ENCODE results near the gene ADGRG6.

The ADGRG6 gene

GRCh38 chr6:142266060-142266459 is 35.7 kb upstream of the ADGRG6 start:
- H4K8ac ChIP-seq (ENCODE audit: low read length): no peak overlapping the region
- H3K27ac ChIP-seq (ENCODE audit: low read length, poor library complexity, severe bottlenecking): no peak overlapping the region
- H3K4me3 ChIP-seq (ENCODE audit: insufficient read depth in 1 of 2, low read depth in 1 of 2, low read length in 2 of 2): no peak overlapping the region
- H2AK5ac ChIP-seq (ENCODE audit: low read length, severe bottlenecking): no peak overlapping the region
- no peak overlapping the region for H4K91ac ChIP-seq (ENCODE audit: low read length)
- H3K36me3 ChIP-seq (ENCODE audit: control insufficient read depth in 1 of 2, insufficient read depth in 2 of 2, low read depth in 1 of 2, low read length in 2 of 2): no peaks in the 10 kb centered on the region
- DNase-seq: no peak
- H3K27me3 ChIP-seq (ENCODE audit: control insufficient read depth in 1 of 2, insufficient read depth in 1 of 2, low read length in 2 of 2): no peaks in the 10 kb centered on the region
- H2BK15ac ChIP-seq (ENCODE audit: low read depth, poor library complexity, severe bottlenecking): no peak overlapping the region
- H2AFZ ChIP-seq (ENCODE audit: low read depth, low read length): no peak overlapping the region
- 84% methylated on average over 4 of the region's 4 CpGs for WGBS
- no peak overlapping the region for H2BK12ac ChIP-seq (ENCODE audit: low read length in 2 of 2)
- no peaks in the 10 kb centered on the region for H3K79me1 ChIP-seq (replicated peaks; ENCODE audit: low read length, poor library complexity, severe bottlenecking)
- H3K9me3 ChIP-seq (ENCODE audit: control insufficient read depth, low read length): no peaks in the 10 kb centered on the region
- no peak overlapping the region for H3K4me2 ChIP-seq (ENCODE audit: low read length, poor library complexity, severe bottlenecking)
- H3K23ac ChIP-seq (ENCODE audit: low read length in 2 of 2): no peak overlapping the region
- H3K4ac ChIP-seq (ENCODE audit: low read depth in 1 of 2, low read length in 2 of 2): no peak overlapping the region
- H2BK5ac ChIP-seq (ENCODE audit: low read depth, low read length, poor library complexity, severe bottlenecking): no peak overlapping the region
- H3K18ac ChIP-seq (ENCODE audit: low read depth in 1 of 2, low read length in 2 of 2): no peak overlapping the region
- H3K9ac ChIP-seq (ENCODE audit: low read length): no peak overlapping the region
- no peak overlapping the region for H2BK120ac ChIP-seq (ENCODE audit: low read depth, low read length)
- H3K4me1 ChIP-seq (ENCODE audit: control insufficient read depth, insufficient read depth, low read depth, low read length): no peaks in the 10 kb centered on the region
- H3K14ac ChIP-seq (ENCODE audit: low read length in 2 of 2): no peak overlapping the region

- Histone ChIP-seq H3K79me1 (replicated peaks; ENCODE audit: low read length, poor library complexity, severe bottlenecking) (no peaks in the 10 kb centered on the region), H4K91ac (ENCODE audit: low read length) (no peak overlapping the region), H3K9ac (ENCODE audit: low read length) (no peak overlapping the region), H2BK120ac (ENCODE audit: low read depth, low read length) (no peak overlapping the region), H3K4me3 (ENCODE audit: insufficient read depth in 1 of 2, low read depth in 1 of 2, low read length in 2 of 2) (no peak overlapping the region), H3K14ac (ENCODE audit: low read length in 2 of 2) (no peak overlapping the region), H3K9me3 (ENCODE audit: control insufficient read depth, low read length) (no peaks in the 10 kb centered on the region), H3K23ac (ENCODE audit: low read length in 2 of 2) (no peak overlapping the region), H4K8ac (ENCODE audit: low read length) (no peak overlapping the region), H3K4me1 (ENCODE audit: control insufficient read depth, insufficient read depth, low read depth, low read length) (no peaks in the 10 kb centered on the region), H2AK5ac (ENCODE audit: low read length, severe bottlenecking) (no peak overlapping the region), H3K18ac (ENCODE audit: low read depth in 1 of 2, low read length in 2 of 2) (no peak overlapping the region), H3K4ac (ENCODE audit: low read depth in 1 of 2, low read length in 2 of 2) (no peak overlapping the region), H2BK15ac (ENCODE audit: low read depth, poor library complexity, severe bottlenecking) (no peak overlapping the region), H3K27ac (ENCODE audit: low read length, poor library complexity, severe bottlenecking) (no peak overlapping the region), H3K36me3 (ENCODE audit: control insufficient read depth in 1 of 2, insufficient read depth in 2 of 2, low read depth in 1 of 2, low read length in 2 of 2) (no peaks in the 10 kb centered on the region), H2AFZ (ENCODE audit: low read depth, low read length) (no peak overlapping the region), H3K27me3 (ENCODE audit: control insufficient read depth in 1 of 2, insufficient read depth in 1 of 2, low read length in 2 of 2) (no peaks in the 10 kb centered on the region), H2BK5ac (ENCODE audit: low read depth, low read length, poor library complexity, severe bottlenecking) (no peak overlapping the region), H3K4me2 (ENCODE audit: low read length, poor library complexity, severe bottlenecking) (no peak overlapping the region), H2BK12ac (ENCODE audit: low read length in 2 of 2) (no peak overlapping the region)
- no CpG with 5 or more reads among the region's 1 CpG for WGBS
- DNase-seq: peak; percentile 48
Observed at GRCh38 chr6:142271476-142271875, 30.3 kb upstream of the ADGRG6 start.

GRCh38 chr6:142274656-142275055 is 27.2 kb upstream of the ADGRG6 start:
- no peak for DNase-seq
- no peaks in the 10 kb centered on the region for H3K36me3 ChIP-seq (ENCODE audit: control insufficient read depth in 1 of 2, insufficient read depth in 2 of 2, low read depth in 1 of 2, low read length in 2 of 2)
- no peak overlapping the region for H3K4me3 ChIP-seq (ENCODE audit: insufficient read depth in 1 of 2, low read depth in 1 of 2, low read length in 2 of 2)
- no peak overlapping the region for H2BK15ac ChIP-seq (ENCODE audit: low read depth, poor library complexity, severe bottlenecking)
- no peak overlapping the region for H4K91ac ChIP-seq (ENCODE audit: low read length)
- H2BK120ac ChIP-seq (ENCODE audit: low read depth, low read length): no peak overlapping the region
- no peak overlapping the region for H2BK5ac ChIP-seq (ENCODE audit: low read depth, low read length, poor library complexity, severe bottlenecking)
- H3K14ac ChIP-seq (ENCODE audit: low read length in 2 of 2): no peak overlapping the region
- H2AK5ac ChIP-seq (ENCODE audit: low read length, severe bottlenecking): no peak overlapping the region
- H2BK12ac ChIP-seq (ENCODE audit: low read length in 2 of 2): peak overlapping the region in 1 of 2 experiments; percentile 28
- no peaks in the 10 kb centered on the region for H3K27me3 ChIP-seq (ENCODE audit: control insufficient read depth in 1 of 2, insufficient read depth in 1 of 2, low read length in 2 of 2)
- no peaks in the 10 kb centered on the region for H3K9me3 ChIP-seq (ENCODE audit: control insufficient read depth, low read length)
- no peak overlapping the region for H3K4ac ChIP-seq (ENCODE audit: low read depth in 1 of 2, low read length in 2 of 2)
- no peak overlapping the region for H2AFZ ChIP-seq (ENCODE audit: low read depth, low read length)
- no peak overlapping the region for H3K9ac ChIP-seq (ENCODE audit: low read length)
- no peak overlapping the region for H3K27ac ChIP-seq (ENCODE audit: low read length, poor library complexity, severe bottlenecking)
- no peaks in the 10 kb centered on the region for H3K4me1 ChIP-seq (ENCODE audit: control insufficient read depth, insufficient read depth, low read depth, low read length)
- no peak overlapping the region for H4K8ac ChIP-seq (ENCODE audit: low read length)
- no peaks in the 10 kb centered on the region for H3K79me1 ChIP-seq (replicated peaks; ENCODE audit: low read length, poor library complexity, severe bottlenecking)
- no peak overlapping the region for H3K23ac ChIP-seq (ENCODE audit: low read length in 2 of 2)
- 99% methylated on average over 4 of the region's 4 CpGs for WGBS
- H3K18ac ChIP-seq (ENCODE audit: low read depth in 1 of 2, low read length in 2 of 2): no peak overlapping the region
- H3K4me2 ChIP-seq (ENCODE audit: low read length, poor library complexity, severe bottlenecking): no peak overlapping the region

- H3K14ac ChIP-seq (ENCODE audit: low read length in 2 of 2): no peak overlapping the region
- peak; percentile 80 for DNase-seq
- 16% methylated on average over 3 of the region's 5 CpGs for WGBS
- H2BK15ac ChIP-seq (ENCODE audit: low read depth, poor library complexity, severe bottlenecking): no peak overlapping the region
- no peak overlapping the region for H2AK5ac ChIP-seq (ENCODE audit: low read length, severe bottlenecking)
- no peak overlapping the region for H2BK120ac ChIP-seq (ENCODE audit: low read depth, low read length)
- peak overlapping the region in 1 of 2 experiments; percentile 28 for H2BK12ac ChIP-seq (ENCODE audit: low read length in 2 of 2)
- H3K27me3 ChIP-seq (ENCODE audit: control insufficient read depth in 1 of 2, insufficient read depth in 1 of 2, low read length in 2 of 2): no peaks in the 10 kb centered on the region
- H3K27ac ChIP-seq (ENCODE audit: low read length, poor library complexity, severe bottlenecking): peak overlapping the region; percentile 55
- no peak overlapping the region for H3K4me3 ChIP-seq (ENCODE audit: insufficient read depth in 1 of 2, low read depth in 1 of 2, low read length in 2 of 2)
- H3K18ac ChIP-seq (ENCODE audit: low read depth in 1 of 2, low read length in 2 of 2): peak overlapping the region; percentile 16 to 91
- no peaks in the 10 kb centered on the region for H3K36me3 ChIP-seq (ENCODE audit: control insufficient read depth in 1 of 2, insufficient read depth in 2 of 2, low read depth in 1 of 2, low read length in 2 of 2)
- H2AFZ ChIP-seq (ENCODE audit: low read depth, low read length): no peak overlapping the region
- no peak overlapping the region for H3K23ac ChIP-seq (ENCODE audit: low read length in 2 of 2)
- no peak overlapping the region for H4K91ac ChIP-seq (ENCODE audit: low read length)
- H3K79me1 ChIP-seq (replicated peaks; ENCODE audit: low read length, poor library complexity, severe bottlenecking): no peaks in the 10 kb centered on the region
- no peak overlapping the region for H3K9ac ChIP-seq (ENCODE audit: low read length)
- H3K4me1 ChIP-seq (ENCODE audit: control insufficient read depth, insufficient read depth, low read depth, low read length): no peaks in the 10 kb centered on the region
- H3K4me2 ChIP-seq (ENCODE audit: low read length, poor library complexity, severe bottlenecking): no peak overlapping the region
- H3K9me3 ChIP-seq (ENCODE audit: control insufficient read depth, low read length): no peaks in the 10 kb centered on the region
- H3K4ac ChIP-seq (ENCODE audit: low read depth in 1 of 2, low read length in 2 of 2): no peak overlapping the region
- peak overlapping the region; percentile 2 for H4K8ac ChIP-seq (ENCODE audit: low read length)
- no peak overlapping the region for H2BK5ac ChIP-seq (ENCODE audit: low read depth, low read length, poor library complexity, severe bottlenecking)
Observed at GRCh38 chr6:142275236-142276006, 26.4 kb upstream of the ADGRG6 start.
